Brain pericyte (primary cell): ENCODE results near the gene UBE2L5.

Experiments used
- DNase-seq: peaks from one replicate; pipeline ENCODE4 v3.0.0-alpha.2; 2012; ENCODE audit warnings: low read depth, low spot score

Gene UBE2L5

GRCh38 chr13:30422054-30422839 lies at the start of gene UBE2L5:
UBE2L5 (plus strand) TSS chr13:30422493; CDS start chr13:30427991, 5,498 bp downstream.
- DNase-seq, result no peak

GRCh38 chr13:30373727-30374126 lies 48.6 kb upstream of the UBE2L5 start:
- no peak for DNase-seq

- DNase-seq, result no peak
Observed at GRCh38 chr13:30375265-30375835, 46.9 kb upstream of the UBE2L5 start.

- DNase-seq, result no peak
Observed at GRCh38 chr13:30376426-30377311, 45.6 kb upstream of the UBE2L5 start.

- no peak for DNase-seq
Observed at GRCh38 chr13:30377312-30377685, 45.0 kb upstream of the UBE2L5 start.

- no peak for DNase-seq
Observed at GRCh38 chr13:30378191-30378590, 44.1 kb upstream of the UBE2L5 start.

- DNase-seq, result no peak
Observed at GRCh38 chr13:30381049-30381448, 41.2 kb upstream of the UBE2L5 start.

- DNase-seq, result no peak
Observed at GRCh38 chr13:30382836-30383525, 39.3 kb upstream of the UBE2L5 start.

GRCh38 chr13:30388406-30389283 lies 33.6 kb upstream of the UBE2L5 start:
- DNase-seq, result no peak

GRCh38 chr13:30391956-30392680 lies 30.2 kb upstream of the UBE2L5 start:
- DNase-seq, result no peak

GRCh38 chr13:30392681-30393045 lies 29.6 kb upstream of the UBE2L5 start:
- DNase-seq, result no peak

GRCh38 chr13:30394751-30395191 lies 27.5 kb upstream of the UBE2L5 start:
- no peak for DNase-seq

GRCh38 chr13:30395192-30396158 lies 26.8 kb upstream of the UBE2L5 start:
- DNase-seq, result peak; percentile 52

GRCh38 chr13:30396434-30397075 lies 25.7 kb upstream of the UBE2L5 start:
- DNase-seq, result no peak

- DNase-seq, result no peak
Observed at GRCh38 chr13:30398601-30399072, 23.7 kb upstream of the UBE2L5 start.

GRCh38 chr13:30400376-30400775 lies 21.9 kb upstream of the UBE2L5 start:
- DNase-seq, result no peak

- DNase-seq, result no peak
Observed at GRCh38 chr13:30401347-30401746, 20.9 kb upstream of the UBE2L5 start.

- DNase-seq, result no peak
Observed at GRCh38 chr13:30403456-30403855, 18.8 kb upstream of the UBE2L5 start.
